ENCODE measurements around the gene SIVA1.

Gene SIVA1

DNA sequence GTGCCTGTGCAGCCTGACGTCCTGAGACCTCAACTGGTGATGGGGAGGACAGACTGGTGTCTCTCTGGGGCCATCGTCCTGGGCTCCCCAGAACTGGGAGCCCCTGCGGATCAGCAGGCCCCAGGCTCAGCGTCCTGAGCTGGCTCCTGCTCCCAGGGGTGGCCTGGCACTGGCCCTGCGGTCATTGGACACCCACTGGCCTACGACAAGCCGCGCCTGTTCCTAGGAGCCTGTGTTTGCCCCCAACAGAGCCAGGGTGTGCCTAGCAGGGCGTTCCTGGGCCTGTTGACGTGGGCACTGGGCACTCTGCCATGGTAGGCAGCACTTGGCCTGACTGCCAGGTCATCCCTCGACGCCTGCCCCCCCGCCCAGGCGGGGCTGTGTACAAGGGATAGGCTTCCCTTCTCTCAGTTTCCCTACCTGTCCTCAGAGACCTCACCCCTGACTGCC is 20.6 kb upstream of the SIVA1 start:
- no peak overlapping the region for H3K4me3 ChIP-seq (ENCODE audit: low read length, poor library complexity, severe bottlenecking)
- no peaks in the 10 kb centered on the region for H3K36me3 ChIP-seq (ENCODE audit: insufficient read depth, low read length)
- H3K4me1 ChIP-seq (ENCODE audit: insufficient read depth, low read length, poor library complexity, severe bottlenecking): no peaks in the 10 kb centered on the region
- no peak for TF ChIP-seq EZH2phosphoT487 (IDR thresholded peaks at IDR 0.05; ENCODE audit: borderline replicate concordance)
- TF ChIP-seq, protein P1, sequence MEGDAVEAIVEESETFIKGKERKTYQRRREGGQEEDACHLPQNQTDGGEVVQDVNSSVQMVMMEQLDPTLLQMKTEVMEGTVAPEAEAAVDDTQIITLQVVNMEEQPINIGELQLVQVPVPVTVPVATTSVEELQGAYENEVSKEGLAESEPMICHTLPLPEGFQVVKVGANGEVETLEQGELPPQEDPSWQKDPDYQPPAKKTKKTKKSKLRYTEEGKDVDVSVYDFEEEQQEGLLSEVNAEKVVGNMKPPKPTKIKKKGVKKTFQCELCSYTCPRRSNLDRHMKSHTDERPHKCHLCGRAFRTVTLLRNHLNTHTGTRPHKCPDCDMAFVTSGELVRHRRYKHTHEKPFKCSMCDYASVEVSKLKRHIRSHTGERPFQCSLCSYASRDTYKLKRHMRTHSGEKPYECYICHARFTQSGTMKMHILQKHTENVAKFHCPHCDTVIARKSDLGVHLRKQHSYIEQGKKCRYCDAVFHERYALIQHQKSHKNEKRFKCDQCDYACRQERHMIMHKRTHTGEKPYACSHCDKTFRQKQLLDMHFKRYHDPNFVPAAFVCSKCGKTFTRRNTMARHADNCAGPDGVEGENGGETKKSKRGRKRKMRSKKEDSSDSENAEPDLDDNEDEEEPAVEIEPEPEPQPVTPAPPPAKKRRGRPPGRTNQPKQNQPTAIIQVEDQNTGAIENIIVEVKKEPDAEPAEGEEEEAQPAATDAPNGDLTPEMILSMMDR (conservative IDR thresholded peaks at IDR 0.05; ENCODE audit: low read length): no peak
- H3K79me2 ChIP-seq (ENCODE audit: insufficient read depth, low read length): no peaks in the 10 kb centered on the region
- no peaks in the 10 kb centered on the region for H3K27me3 ChIP-seq (ENCODE audit: insufficient read depth, low read length, poor library complexity, severe bottlenecking)
- H2AFZ ChIP-seq (ENCODE audit: low read length): no peak overlapping the region
- no peak overlapping the region for H3K4me2 ChIP-seq (ENCODE audit: low read depth, low read length, poor library complexity, severe bottlenecking)
- H4K20me1 ChIP-seq (ENCODE audit: insufficient read depth, low read length, poor library complexity, severe bottlenecking): no peaks in the 10 kb centered on the region
- H3F3A ChIP-seq (ENCODE audit: low read depth): no peaks in the 10 kb centered on the region
- no peak overlapping the region for H3K9ac ChIP-seq (ENCODE audit: low read depth, low read length, poor library complexity, severe bottlenecking)
- no peaks in the 10 kb centered on the region for H3K9me3 ChIP-seq (ENCODE audit: insufficient read depth, low read depth, low read length)
- H3K9me2 ChIP-seq (replicated peaks; ENCODE audit: low read depth, low read length): no peaks in the 10 kb centered on the region

DNA sequence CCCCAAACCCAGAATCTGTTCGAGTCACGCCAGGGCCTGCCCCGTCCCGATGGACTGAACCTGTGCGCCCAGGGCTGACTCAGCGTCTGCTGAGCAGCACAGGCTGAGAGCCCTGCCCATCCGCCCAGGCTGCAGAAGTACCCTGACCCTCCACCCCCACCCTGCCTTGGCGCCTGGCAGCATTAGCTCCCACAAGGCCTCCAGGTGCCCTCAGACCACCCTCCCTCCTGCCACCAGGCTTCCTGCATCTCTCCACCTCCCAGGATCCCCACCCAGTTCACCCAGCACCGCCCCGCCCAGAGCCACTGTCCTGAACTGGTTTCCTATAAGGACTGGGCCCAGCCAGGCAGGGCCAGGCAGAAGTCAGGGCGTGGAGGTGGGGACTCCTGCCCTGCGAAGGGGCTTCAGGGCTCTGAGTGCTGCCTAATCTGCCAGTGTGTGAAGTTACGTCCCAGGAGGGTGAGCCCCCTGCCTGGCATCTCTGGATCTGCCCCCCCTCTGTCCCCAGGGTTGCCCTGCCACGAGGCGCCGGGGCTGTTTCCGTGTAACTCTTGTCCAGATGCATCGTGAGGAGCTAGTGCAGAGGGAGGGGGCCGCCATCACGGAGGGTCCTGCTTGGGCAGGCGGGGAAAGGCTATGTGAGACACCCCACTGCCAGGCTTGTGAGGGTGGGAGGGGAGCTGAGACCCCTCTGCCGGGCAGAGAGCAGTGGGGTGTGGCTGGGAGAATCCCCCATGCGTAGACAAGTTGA is 19.8 kb upstream of the SIVA1 start:
- Histone ChIP-seq H2AFZ (ENCODE audit: low read length) (no peak overlapping the region), H3K4me1 (ENCODE audit: insufficient read depth, low read length, poor library complexity, severe bottlenecking) (no peaks in the 10 kb centered on the region), H3K79me2 (ENCODE audit: insufficient read depth, low read length) (no peaks in the 10 kb centered on the region), H3K4me2 (ENCODE audit: low read depth, low read length, poor library complexity, severe bottlenecking) (no peak overlapping the region), H3K36me3 (ENCODE audit: insufficient read depth, low read length) (no peaks in the 10 kb centered on the region), H3K9me3 (ENCODE audit: insufficient read depth, low read depth, low read length) (no peaks in the 10 kb centered on the region), H3F3A (ENCODE audit: low read depth) (no peaks in the 10 kb centered on the region), H3K4me3 (ENCODE audit: low read length, poor library complexity, severe bottlenecking) (no peak overlapping the region), H3K27me3 (ENCODE audit: insufficient read depth, low read length, poor library complexity, severe bottlenecking) (no peaks in the 10 kb centered on the region), H3K9ac (ENCODE audit: low read depth, low read length, poor library complexity, severe bottlenecking) (no peak overlapping the region), H3K9me2 (replicated peaks; ENCODE audit: low read depth, low read length) (no peaks in the 10 kb centered on the region), H4K20me1 (ENCODE audit: insufficient read depth, low read length, poor library complexity, severe bottlenecking) (no peaks in the 10 kb centered on the region)
- TF ChIP-seq, protein P1 (conservative IDR thresholded peaks at IDR 0.05; ENCODE audit: low read length): no peak
- TF ChIP-seq EZH2phosphoT487 (IDR thresholded peaks at IDR 0.05; ENCODE audit: borderline replicate concordance): no peak

DNA sequence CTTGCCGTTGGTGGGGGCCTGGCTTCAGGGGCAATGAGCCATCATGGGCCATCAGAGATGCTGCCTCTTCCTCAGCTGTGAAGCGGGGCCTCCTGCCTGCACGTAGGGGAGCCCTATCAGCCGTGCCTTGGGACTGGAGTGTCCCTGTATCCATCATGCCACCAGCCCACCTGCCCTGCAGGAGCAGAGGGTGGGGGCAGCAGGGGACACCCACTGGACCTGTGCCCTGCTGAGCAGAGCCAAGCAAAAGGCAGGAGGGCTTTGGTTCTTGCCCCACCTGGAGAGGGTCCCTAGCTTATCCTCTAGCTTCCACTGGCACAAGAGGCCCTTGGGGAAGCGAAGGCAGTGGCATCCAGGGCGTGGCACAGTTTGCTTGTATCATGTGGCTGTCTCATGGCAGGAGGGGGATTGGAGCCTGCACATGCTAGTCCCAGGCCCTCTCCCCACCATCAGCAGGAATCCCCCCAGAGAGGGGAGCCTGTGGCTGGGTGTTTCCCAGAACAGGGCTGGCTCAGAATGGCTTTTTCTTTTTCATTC is 18.8 kb upstream of the SIVA1 start:
- Histone ChIP-seq H3K9me2 (replicated peaks; ENCODE audit: low read depth, low read length) (no peaks in the 10 kb centered on the region), H3K27me3 (ENCODE audit: insufficient read depth, low read length, poor library complexity, severe bottlenecking) (no peaks in the 10 kb centered on the region), H3K79me2 (ENCODE audit: insufficient read depth, low read length) (no peaks in the 10 kb centered on the region), H3K36me3 (ENCODE audit: insufficient read depth, low read length) (no peaks in the 10 kb centered on the region), H3K9ac (ENCODE audit: low read depth, low read length, poor library complexity, severe bottlenecking) (no peak overlapping the region), H4K20me1 (ENCODE audit: insufficient read depth, low read length, poor library complexity, severe bottlenecking) (no peaks in the 10 kb centered on the region), H3K4me2 (ENCODE audit: low read depth, low read length, poor library complexity, severe bottlenecking) (no peak overlapping the region), H2AFZ (ENCODE audit: low read length) (no peak overlapping the region), H3K4me3 (ENCODE audit: low read length, poor library complexity, severe bottlenecking) (no peak overlapping the region), H3K4me1 (ENCODE audit: insufficient read depth, low read length, poor library complexity, severe bottlenecking) (no peaks in the 10 kb centered on the region), H3F3A (ENCODE audit: low read depth) (no peaks in the 10 kb centered on the region), H3K9me3 (ENCODE audit: insufficient read depth, low read depth, low read length) (no peaks in the 10 kb centered on the region)
- TF ChIP-seq EZH2phosphoT487 (IDR thresholded peaks at IDR 0.05; ENCODE audit: borderline replicate concordance): no peak
- TF ChIP-seq, protein P1 (conservative IDR thresholded peaks at IDR 0.05; ENCODE audit: low read length): no peak
